ENCODE results near the gene HACD2.

HACD2 gene

DNA sequence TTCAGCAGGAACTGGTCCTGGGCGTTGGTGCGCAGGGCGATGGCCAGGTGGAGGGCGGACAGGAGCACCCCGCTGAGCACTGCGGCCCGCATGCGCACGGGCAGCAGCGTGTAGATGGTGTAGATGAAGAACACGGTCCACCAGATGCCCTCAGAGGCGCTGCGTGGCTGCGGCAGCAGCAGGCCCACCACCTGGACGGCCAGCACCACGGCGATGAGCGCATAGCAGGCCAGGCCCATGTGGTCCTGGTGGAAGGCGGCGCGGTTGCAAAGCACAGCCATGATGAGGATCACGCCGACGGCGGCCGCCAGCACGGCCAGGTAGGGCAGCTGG, 137.5 kb downstream of the HACD2 start:
- DNase-seq (ENCODE audit: low read depth in 3 of 3): no peak

DNA sequence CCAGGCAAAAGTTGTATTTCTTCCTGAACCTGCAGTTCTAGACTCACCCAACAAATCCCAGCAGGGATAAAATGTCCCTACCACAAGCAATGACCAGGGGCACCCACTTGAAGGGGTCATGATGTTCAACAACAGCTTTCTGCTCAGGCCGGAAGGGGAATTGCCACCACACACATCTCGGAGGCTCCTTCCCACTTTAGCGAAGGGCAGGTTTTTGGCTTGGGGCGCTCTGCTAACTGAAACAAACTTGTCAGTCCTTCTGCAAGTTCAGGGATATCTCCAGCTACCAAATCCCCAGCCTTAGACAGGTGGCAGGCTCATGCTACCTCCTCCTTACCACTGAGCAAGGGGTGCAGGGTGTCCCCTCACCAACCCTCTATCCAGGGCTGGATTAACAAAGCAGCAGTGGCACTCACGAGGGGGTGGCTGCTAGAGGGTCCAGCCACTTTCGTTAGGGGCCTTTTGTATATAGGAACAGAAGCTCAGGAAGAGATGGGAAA, 138.2 kb downstream of the HACD2 start:
- DNase-seq (ENCODE audit: low read depth in 3 of 3): no peak

DNA sequence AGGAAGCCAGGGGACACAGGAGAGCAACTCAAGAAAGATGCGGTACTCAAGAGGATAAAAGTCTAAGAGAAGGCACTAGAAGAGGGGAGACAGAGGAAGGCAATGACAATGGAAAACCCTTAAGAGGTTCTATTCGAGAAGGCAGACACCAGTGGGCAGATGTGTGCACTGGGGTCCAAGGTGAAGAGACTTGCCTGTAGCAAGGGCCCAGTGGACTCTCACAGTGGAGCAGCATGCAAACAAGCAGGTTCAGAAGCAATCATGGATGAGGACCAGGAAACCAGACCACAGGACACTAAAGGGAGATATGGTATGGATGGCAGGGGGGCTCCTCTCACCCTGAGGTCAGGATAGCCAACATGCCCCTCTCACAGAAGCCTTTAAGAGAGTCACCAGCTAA, 138.6 kb downstream of the HACD2 start:
- no peak for DNase-seq (ENCODE audit: low read depth in 3 of 3)

DNA sequence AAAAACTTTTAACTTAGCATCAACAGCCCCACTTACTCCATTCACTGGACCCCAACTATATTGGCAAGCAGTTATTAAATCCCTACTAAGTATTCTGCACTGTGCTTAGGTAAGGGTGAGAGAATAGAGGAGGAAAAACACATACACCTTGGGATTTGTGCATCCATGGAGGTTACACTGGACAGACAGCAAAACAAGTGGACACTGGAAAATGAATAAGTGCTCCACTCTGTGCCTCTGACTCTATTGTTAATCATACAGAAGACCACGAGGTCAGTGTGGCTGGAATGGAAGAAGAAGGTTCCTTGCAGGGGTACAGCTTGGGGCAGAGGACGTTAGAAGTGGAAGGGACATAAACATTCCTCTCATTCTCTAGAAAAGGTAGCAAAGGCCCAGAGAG, 139.2 kb downstream of the HACD2 start:
- no peak for DNase-seq (ENCODE audit: low read depth in 3 of 3)

DNA sequence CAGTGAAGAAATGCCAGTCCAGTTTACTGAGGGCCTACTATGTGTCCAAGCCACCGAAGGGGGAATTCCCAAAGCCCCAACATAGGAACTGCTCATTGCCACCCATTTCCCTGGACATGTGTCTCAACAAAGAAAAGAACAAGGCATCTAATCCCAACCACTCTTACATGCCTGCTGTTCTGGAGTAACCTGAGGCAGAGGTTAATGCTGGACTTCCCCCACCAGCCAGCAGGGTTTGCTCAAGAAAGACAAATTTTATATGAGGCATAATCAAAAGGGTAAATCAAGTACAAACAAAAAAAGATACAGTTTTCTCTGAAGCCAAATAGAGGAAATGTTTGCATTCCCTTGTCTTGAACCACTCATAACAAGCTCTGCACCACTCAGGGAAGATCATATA, 140.1 kb downstream of the HACD2 start:
- no peak for DNase-seq (ENCODE audit: low read depth in 3 of 3)

DNA sequence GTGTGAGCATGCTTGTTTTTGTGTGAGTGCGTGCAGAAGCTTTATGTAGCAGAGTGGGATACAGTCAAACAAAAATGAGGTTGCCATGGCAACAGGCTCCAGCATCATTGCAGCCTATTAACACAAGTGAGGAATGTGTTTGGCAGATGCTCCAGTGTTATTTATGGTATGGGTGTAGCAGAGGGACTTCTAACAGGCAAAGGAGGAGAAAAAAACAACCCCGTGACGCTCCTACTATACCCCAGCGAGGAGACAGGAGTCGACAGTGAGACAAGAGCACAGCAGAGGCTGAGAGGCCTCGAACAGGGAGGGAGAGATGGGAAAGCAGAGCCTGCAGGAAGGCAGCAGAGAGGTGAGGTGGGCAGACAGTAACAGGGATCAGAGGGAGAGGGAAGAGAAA, 140.8 kb downstream of the HACD2 start:
- no peak for DNase-seq (ENCODE audit: low read depth in 3 of 3)

DNA sequence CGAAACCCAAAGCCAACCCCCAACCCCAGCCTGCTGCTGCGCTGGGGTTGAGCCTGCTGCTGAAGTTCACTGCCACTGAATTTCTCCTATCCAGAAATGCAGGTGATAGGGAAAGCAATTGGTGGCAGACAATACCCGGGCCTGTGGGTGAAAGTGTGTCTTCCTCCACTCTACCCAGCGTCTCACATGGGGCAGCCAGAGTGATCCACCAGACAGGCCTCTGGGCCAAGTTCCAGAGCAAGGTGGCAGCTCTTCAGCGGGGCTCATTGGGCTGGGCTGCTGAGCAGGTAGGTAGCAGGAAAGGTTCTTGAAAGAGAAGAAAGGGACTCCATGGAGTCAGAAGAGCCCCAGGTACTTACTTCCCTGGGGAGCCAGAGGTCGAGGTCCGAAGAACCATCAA, 141.9 kb downstream of the HACD2 start:
- DNase-seq (ENCODE audit: low read depth in 3 of 3): no peak

DNA sequence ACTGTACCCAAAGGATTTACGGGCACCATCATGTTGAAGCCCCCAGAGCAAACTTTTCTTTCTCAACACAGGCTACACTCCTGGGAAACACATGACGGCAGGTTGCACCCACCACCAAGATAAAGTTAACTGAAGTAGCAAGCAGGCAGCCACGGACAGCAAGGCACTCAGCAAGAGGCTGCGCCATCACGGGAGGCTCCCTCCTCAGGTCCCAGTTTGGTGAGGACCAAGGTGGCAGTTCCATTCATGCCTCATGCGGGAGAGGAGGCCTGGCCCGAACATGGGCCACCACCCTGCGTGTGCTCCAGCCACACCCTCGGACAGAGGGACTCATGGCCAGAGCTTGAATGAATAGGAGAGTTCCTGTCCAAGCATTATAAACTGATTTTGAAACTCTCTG, 142.7 kb downstream of the HACD2 start:
- no peak for DNase-seq (ENCODE audit: low read depth in 3 of 3)

Data from stimulated activated CD4-positive, alpha-beta T cell treated with anti-CD3 and anti-CD28 coated beads, TNF-alpha, amount 100 ng/mL, for 48 hours (primary cell).